ENCODE measurements around the gene KRI1.
"Not testable (repeated sequence)": the region's sequence is repeated elsewhere in the genome, so short reads cannot be mapped to it uniquely, and the experiment has no call there.

Gene KRI1

DNA sequence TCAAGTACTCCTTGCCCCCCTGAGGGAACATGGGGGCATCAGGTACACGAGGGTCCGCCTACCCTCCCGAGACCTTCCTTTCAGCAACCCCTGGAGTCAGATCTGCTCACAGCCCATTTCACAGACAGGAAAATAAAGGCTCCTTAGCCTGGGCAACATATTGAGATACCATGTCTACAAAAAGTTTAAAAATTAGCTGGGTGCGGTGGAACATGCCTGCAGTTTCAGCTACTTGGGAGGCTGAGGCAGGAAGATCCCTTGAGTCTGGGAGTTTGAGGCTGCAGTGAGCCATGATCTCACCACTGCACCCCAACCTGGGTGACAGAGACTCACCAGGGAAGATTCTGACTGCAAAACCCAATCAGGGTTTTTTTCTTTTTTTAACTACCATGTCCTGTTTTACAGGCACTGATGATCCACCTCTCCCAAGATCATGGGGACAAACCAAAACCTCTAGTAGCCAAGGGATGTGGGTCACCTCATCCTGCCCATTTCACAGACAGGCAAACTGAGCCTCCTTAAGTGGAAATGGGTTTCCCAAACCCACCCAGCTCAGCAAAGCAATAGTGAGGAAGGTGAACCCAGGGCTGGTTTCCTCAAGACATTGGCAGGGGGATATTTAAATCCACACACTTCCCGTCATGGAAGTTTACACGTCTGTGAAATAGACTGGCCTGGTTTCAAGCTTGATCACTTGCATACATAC is 9.4 kb upstream of the KRI1 start:
- no peak for DNase-seq (ENCODE audit: low read depth, low spot score)

DNA sequence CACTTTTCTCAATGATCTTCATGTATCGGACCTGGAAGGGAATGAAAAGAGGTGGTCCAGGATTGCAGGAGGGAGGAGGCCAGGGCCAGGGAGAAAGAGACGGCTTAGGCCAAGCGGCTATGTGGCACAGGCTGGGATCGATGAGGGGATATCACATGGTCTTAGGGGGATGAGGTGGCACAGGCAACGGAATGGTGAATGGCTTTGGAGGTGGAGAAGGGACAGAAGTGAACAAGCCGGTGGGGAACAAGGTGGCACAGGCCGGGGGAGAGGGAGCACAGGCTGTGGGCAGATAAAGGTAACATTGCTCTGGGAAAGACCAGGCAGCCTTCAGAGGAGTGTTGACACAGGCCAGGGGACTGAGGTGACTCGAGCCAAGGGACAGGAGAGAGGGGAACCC is 8.7 kb upstream of the KRI1 start:
- DNase-seq (ENCODE audit: low read depth, low spot score), result no peak

DNA sequence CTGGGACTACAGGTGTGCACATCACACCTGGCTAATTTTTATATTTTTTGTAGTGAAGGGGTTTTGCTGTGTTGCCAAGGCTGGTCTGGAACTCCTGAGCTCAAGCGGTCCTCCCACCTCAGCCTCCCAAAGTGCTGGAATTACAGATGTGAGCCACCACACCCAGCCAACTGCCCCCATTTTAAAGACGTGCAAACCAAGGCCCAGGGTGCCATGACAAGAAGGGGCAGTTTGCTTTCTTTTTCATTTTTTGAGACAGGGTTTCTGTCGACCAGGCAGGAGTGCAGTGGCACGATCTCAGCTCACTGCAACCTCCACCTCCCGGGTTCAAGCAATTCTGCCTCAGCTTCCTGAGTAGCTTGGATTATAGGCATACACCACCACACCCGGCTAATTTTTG is 8.0 kb upstream of the KRI1 start:
- DNase-seq (ENCODE audit: low read depth, low spot score), result not testable (repeated sequence)

DNA sequence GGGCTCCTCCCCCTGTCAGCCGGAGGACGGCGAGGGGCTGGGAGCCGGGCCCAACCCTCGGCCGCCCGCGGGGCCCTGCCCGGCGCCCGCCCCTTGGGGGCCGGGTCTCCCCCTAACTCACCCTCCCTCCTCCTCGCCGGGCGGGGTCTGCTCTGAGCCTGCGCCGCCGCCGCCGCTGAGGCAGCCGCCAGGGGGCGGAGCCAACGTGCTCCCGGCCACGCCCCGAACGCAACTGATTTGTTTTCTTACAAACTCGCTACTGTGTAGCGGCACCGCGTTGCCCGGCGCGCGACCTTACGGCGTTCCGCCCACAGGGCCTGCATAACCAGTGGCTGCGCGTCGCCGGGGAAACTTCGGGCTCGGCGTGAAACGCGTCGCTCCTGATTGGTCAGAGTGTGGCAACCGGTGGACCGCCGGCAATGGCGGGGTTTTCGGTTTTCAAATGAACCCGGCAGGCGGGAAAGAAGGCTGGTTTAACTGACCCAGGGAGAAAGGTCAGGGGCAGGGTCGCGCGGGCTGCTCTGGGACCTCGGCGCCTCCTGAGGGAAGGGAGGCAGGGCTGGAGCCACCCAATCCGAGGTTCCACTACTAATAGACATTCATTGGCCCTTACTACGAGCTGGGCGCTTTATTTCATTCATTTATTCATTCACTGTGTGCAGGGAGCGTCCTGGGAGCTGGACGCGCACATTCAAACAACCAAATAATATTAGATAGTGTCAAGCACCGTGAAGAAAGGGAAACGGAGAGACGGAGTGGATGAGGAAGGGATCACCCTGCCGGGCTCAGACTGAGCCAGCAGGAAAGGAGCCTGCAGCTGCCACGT is 3.2 kb upstream of the KRI1 start, which contains the start of gene CDKN2D:
Gene CDKN2D, minus strand, starts transcription at position 154 of the 826 bp plus-strand sequence. CDS start 326 bp downstream, outside the sequence.
- peak; percentile 100 for DNase-seq (ENCODE audit: low read depth, low spot score)

DNA sequence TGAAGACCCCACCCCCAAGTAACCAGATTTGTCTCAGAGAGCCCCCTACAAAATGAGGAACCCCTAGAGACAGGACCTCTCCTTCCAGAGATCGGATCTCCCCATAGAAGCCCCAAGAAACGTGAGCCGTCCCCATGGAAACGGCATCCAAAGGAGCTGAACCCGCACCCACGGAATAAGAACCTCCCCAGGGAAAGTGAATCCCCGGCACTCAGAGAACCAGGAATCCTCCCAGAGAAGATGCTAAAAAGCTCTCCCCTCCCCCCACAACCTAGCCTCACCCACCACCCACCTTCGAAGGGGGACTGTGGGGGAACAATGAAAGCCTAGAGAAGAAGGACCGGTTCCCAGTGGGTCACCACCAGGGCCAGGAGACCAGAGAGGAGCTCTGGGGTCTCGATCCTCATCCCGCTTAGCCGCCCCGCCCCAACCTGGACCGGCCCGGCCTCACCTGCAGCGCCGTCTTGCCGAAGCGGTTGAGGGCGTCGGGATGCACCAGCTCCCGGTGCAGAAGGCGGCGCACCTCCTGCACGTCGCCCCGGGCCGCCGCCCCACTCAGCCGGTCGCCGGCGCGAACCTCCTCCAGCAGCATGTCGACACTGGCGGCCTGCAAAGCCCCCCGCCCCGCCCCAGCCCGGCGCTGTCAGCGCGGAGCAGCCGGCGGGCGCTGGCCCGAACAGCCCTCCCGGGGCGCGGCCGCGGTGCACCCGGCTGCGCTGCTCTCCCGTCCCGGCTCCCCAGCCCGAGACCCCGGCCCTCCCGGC is 2.4 kb upstream of the KRI1 start:
- no peak for DNase-seq (ENCODE audit: low read depth, low spot score)

DNA sequence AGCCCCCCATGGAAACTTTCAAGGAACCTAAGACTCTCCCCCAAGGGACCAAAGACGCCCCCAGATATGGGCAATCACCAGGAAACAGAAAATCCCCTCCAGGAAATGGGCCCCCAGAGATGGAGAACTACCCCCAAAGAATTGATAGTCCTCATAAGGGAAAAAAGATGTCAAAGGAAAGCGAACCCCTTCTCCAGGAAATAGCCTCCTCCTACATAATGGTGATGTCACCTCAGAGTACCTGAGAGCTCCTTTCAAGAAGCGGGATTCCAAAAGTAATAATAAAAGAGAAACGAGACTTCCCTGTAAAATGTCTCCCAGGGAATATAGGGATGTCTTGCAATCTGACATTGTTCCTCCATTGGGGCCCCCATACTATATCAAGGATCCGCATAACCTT is 1.8 kb upstream of the KRI1 start:
- no peak for DNase-seq (ENCODE audit: low read depth, low spot score)

DNA sequence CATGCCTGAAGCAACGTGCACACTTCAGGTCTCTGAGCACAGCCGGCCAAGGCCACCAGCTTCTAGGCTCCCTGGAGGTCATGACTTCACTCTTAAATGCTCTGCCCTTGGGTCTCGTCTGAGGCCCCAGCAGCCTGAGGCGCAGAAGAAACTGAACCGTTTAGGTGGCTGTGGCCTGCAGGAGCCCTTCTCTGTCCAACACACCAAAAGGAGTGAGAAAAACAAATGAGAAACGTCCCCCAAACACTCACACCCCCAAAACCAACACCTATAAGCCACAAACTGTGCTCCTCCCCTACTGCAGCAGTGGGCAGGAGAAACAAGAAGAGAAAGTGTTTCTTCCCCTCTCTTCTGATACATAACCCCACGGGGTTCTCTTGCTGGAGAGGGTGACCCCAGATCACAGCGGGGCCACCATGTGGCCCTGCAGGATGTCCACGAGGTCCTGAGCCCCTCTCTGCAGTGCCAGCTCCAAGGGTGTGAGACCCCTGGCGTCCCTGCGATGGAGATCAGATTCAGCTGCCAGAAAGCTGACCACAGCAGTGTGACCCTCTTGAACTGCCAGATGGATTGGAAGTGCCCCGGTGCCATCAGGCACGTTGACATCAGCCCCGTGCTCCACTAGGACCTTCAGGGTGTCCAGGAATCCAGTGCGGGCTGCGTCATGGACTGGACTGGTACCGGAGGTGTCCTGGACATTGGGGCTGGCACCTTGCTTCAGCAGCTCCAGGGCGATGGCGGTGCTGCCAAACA is 1.0 kb upstream of the KRI1 start:
- no peak for DNase-seq (ENCODE audit: low read depth, low spot score)

DNA sequence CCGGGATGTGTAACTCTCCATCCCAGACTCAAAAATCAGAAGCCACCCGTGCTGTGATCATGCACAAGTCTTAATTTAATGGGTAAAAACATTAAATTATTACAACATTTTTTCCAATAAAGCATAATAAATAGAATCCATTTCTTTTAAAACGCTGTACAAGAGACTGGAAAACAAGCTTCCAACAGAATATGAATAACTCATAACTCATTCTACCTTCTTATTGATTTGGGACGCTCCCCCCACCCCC is 523 bp upstream of the KRI1 start:
- DNase-seq (ENCODE audit: low read depth, low spot score), result no peak

DNA sequence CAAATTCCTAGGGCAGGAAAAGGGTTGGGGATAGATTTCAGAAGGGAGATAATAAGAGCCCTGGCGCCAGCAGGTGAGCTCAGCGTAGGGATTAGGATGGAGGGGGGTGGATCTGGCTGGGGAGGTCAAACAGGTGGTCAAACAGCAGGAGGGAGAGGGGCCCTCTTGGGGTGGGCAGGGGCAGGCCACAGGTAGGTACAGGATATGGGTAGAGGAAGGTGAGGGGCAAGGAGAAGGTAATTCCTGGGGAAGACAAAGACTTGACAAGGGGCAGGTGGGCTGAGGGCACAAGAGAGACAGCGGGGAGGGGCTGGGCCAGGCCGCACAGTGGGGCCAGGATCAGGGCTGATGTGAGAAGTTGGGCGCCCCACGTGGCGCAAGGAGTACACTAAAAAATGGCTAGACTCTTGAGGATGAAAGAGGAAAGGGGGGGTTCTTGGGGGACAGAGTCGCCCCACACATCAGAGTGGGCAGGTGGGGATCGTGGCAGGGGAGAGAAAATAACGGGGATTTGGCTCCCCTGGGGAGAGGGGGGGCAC is 713 bp downstream of the KRI1 start:
- peak; percentile 57 for DNase-seq (ENCODE audit: low read depth, low spot score)

DNA sequence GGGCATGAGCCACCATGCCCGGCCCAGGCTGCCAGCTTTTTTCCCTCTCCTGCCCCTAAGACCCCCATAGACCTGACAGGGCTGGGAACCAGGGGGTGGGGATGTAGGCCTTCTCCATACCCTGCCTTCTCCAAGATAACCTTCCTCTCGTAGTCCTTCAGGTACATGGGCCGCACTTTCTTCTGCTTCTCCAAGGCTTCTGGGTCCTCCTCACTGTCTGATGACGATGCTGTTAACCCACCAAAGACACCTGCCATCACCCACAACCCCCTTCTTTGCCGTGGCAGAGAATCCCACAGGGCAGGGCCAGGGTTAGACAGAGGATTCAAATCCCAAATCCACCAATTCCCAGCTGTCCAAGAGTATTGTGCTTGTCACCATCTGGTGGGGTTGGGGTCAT is 3.2 kb downstream of the KRI1 start:
- DNase-seq (ENCODE audit: low read depth, low spot score), result no peak

DNA sequence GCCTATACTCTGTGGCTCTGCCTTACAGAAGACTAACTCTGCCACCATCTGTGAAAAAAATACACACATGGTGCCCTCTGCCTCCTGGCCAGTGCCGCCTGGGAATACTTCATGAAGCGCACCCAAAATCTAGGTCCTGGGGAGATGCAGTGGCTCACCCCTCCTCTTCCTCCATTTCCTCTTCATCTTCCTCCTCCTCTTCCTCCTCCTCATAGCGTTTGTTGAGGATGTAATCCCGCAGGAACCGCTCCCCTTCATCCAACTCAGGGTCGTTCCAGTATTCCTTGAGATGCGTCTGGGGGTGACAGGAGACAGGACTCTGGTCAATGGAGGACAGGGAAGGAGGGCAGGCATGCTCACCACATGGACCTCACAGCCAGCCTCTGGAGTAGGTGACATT is 5.7 kb downstream of the KRI1 start:
- DNase-seq (ENCODE audit: low read depth, low spot score), result no peak

DNA sequence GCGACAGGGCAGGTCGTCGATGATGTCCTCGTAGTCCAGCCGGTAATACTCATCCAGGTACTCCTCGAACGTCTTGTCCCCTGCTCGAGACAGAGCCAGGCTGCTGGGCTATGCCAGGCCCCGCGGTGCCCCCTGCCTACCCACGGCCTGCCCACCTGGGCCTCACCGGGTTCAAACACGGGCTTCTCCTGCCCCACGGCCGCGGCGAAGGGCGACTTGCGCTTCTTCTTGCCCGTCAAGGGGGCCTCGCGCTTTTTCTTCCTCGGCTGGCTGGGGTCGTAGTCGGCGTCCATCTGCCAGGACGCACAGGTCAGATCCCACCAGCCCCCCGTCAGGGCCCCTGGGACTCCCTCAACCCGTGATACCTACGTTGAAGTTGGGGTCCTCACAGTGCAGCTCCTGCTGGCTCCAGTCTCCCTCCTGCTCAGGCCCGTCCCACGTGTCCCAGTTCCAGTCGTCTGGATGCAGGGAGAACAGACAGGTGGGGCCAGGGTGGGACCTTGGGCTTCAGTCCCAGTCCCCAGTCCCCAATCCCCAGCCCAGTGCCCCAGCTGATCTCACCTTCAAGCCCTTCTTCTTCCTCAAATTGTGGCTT is 8.1 kb downstream of the KRI1 start:
- no peak for DNase-seq (ENCODE audit: low read depth, low spot score)

DNA sequence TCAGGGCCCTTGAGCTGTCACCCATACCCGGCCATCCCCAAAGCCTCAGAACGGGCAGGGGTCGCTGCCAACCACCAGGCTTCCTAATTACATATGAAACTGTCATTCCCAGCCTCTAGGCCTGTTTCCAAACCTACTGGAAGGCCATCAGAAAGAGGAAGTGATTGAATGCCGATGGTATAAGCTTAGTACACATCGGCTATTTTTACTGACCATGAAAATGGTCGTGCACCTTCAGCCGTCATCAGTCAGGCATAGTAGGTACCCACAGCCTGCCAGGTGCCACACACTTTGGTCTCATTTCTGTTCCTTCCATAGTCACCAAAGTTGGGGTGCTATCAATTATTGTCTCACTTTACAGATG is 10.2 kb downstream of the KRI1 start:
- no peak for DNase-seq (ENCODE audit: low read depth, low spot score)

DNA sequence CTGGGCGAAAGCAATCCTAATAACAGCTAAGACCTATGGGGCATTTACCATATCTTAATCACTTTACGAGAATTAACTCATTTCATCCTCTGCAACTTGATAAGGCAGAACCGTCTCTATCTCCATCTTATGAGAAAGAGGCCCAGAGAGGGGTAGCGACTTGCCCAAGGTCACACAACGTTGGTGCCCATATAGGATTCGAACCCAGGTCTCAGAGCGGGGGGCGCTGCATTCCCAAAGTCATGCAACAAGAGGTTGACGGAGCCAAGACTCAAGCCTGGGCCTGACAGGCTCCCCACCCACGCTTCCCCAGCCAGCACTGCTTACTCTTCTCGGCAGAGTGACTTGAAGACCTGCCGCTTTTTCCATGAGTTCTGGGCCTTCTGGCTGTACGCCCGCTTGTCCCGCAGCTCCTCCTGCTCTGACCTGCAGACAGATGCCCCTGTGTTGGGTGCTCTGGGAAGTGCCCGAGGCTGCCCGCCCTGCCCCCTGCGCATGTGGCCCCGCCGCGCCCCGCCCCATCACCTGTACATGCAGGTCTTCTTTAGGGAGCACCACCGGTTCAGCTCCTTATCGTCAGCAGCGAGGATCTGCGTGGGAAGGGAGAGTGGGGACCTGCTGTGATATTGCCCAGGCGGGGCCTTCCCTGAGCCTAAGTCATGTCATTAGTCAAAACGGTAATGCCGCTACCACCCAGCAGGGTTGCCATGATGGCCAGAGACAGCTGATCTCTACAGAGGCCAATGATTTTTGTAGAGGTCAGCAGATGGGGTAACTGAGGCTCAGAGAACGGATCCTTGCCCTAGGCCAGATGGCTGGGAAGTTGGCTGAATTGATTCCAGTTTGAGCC is 10.8 kb downstream of the KRI1 start:
- no peak for DNase-seq (ENCODE audit: low read depth, low spot score)

DNA sequence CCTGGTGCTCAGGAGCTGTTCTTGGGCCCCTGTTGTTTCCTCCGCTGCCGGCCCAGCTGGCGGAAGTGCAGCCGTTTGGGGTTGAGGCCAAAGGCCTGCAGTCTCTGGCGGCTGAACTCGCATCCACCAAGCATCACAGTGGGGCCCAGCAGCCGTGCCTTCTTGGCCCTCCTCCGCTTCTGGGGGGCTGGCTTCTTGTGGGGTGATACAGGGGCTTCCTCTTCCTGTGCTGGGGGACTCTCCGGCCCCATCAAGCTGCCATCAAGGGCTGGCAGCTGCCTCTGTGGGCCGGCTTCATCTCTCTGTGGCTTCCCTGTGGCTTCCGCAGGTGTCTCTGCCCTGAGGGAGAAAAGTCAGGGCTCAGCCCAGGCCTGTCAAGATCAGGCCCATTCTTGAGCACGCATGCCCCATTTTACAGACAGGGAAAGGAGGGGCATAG is 11.8 kb downstream of the KRI1 start:
- no peak for DNase-seq (ENCODE audit: low read depth, low spot score)

DNA sequence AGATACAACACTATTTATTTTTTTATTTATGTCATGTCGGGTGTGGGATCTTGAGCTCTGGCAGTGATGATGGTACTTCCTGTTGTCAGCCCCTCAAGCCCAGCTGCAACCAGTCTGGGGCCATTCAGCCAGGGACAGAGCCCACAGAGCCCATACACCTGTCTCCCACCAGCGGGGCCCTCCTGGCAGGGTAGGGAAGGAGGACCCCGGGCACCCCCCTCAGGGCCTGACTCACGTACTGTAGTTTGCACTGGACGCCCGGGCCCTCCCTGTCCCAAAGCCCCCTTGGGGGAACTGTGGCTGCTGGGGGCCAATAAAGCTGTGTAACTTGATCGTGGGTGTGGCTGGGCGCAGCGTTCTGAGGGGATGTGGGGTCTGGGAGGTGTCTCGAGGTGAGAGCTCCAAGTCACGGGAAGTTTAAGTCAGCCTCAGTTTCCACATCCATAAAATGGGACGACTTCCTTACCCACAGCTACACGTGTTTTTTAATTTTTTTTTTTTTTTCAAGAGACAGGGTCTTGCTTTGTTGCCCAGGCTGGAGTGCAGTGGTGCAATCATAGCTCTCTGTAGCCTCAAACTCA is 12.6 kb downstream of the KRI1 start:
- no peak for DNase-seq (ENCODE audit: low read depth, low spot score)

DNA sequence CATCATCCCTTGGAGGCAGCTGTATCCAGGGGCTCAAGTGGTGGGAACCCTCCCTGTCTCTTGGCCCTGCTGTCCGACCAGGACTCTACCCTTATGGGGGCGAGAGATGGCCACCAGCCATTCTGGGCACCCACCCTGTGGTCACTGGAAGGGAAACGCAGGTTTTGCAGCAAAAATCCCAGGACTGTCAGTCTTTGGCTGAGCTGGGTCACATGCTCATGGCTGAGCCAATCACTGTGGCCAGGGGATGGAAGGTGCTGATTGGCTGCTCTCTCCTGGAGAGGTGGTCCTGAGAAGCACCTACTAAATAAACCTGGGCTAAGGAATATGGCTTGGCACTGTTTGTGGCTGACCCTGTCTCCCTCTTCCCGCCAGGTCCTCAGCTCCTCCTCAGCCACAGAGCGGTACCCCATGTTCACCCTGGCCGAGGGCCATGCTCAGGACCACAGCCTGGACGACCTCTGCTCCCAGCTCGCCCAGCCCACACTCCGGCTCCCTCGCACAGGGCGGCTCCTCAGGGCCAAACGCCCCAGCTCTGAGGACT is 13.2 kb downstream of the KRI1 start:
- peak; percentile 29 for DNase-seq (ENCODE audit: low read depth, low spot score)

DNA sequence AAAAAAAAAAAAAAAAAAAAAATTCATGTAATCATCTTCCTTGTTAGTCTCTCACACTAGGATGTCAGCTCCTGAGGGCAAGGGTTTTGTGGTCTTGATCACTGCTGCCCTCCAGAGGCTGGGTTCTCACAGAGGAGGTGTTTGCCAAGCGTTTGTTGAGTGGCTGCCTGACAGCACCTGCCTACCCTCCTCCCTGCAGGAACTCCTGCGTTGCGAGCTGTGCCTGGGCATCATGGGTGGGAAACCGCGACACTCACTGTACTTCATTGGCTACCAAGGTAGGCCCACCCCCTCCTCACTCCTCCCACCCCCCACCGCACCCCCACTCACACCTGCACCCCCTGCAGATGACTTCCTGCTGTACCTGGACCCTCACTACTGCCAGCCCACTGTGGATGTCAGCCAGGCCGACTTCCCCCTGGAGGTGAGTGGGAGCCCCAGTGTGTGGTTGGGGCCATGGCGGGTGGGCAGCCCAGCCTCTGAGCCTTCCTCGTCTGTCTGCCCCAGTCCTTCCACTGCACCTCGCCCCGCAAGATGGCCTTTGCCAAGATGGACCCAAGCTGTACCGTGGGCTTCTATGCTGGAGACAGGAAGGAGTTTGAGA is 14.0 kb downstream of the KRI1 start:
- no peak for DNase-seq (ENCODE audit: low read depth, low spot score)

DNA sequence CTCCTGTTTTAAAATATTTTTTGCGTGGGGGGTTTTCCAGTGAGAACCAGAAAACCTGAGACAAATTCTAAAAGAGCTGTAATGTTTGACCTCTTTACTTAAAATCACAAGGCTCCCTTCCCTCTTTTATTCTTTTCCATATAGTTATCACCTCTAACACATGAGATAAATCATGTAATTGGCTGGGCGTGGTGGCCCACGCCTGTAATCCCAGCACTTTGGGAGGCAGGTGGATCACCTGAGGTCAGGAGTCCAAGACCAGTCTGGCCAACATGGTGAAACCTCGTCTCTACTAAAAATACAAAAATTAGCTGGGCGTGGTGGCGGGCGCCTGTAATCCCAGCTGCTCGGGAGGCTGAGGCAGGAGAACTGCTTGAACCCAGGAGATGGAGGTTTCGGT is 14.8 kb downstream of the KRI1 start:
- not testable (repeated sequence) for DNase-seq (ENCODE audit: low read depth, low spot score)
